Astrocyte (in vitro differentiated cells and primary cell): Measurements from ENCODE around the gene ASB14. TPM values are rescaled to one million over a fixed set of nuclear protein-coding genes. Genes with fewer than 3 reads are reported as not detected.

Source experiments
- DNase-seq: peaks from one replicate; pipeline ENCODE4 v3.0.0-alpha.2; 2010; ENCODE audit warnings: low read depth
- FAIRE-seq: peaks from 2 replicates; lab custom pipeline; 2011; peaks lifted over from hg19 to GRCh38; lab: Jason Lieb, UNC
- H2AFZ ChIP-seq: 2 replicates; pipeline ENCODE4 v1.6.0; 2012; ENCODE audit warnings: low read depth, low read length, inconsistent platforms
- H3K27ac ChIP-seq: 2 replicates; pipeline ENCODE4 v1.5.1; 2011; ENCODE audit warnings: low read depth, low read length, inconsistent platforms
- H3K27me3 ChIP-seq: 2 replicates; pipeline ENCODE4 v1.6.0; 2011; ENCODE audit warnings: low read length, inconsistent platforms; ENCODE audit not compliant: insufficient read depth
- H3K36me3 ChIP-seq: 2 replicates; pipeline ENCODE4 v1.5.1; 2011; ENCODE audit warnings: low read length, inconsistent platforms; ENCODE audit not compliant: insufficient read depth
- H3K4me1 ChIP-seq: 2 replicates; pipeline ENCODE4 v1.5.1; 2011; ENCODE audit warnings: low read length, inconsistent platforms; ENCODE audit not compliant: insufficient read depth
- H3K4me2 ChIP-seq: 2 replicates; pipeline ENCODE4 v1.6.0; 2012; ENCODE audit warnings: low read length, inconsistent platforms
- H3K4me3 ChIP-seq: 2 replicates; pipeline ENCODE4 v1.5.1; 2011; ENCODE audit warnings: low read depth, mild to moderate bottlenecking, low read length, inconsistent platforms; ENCODE audit not compliant: insufficient read depth
- H3K79me2 ChIP-seq: 2 replicates; pipeline ENCODE4 v1.6.0; 2012; ENCODE audit warnings: mild to moderate bottlenecking, low read length, inconsistent platforms; ENCODE audit not compliant: insufficient read depth
- H3K9ac ChIP-seq: 2 replicates; pipeline ENCODE4 v1.6.0; 2012; ENCODE audit warnings: mild to moderate bottlenecking, low read length, inconsistent platforms
- H3K9me3 ChIP-seq: 2 replicates; pipeline ENCODE4 v1.5.1; 2012; ENCODE audit warnings: low read depth, mild to moderate bottlenecking, low read length, inconsistent platforms; ENCODE audit not compliant: insufficient read depth
- H4K20me1 ChIP-seq: 2 replicates; pipeline ENCODE4 v1.6.0; 2012; ENCODE audit warnings: low read length, inconsistent platforms; ENCODE audit not compliant: insufficient read depth
- H3K27ac Mint-ChIP-seq: one replicate; pipeline ENCODE4 v1.8.0; 2021; ENCODE audit warnings: mild to moderate bottlenecking, mixed read lengths; ENCODE audit not compliant: unreplicated experiment
- H3K27me3 Mint-ChIP-seq: one replicate; pipeline ENCODE4 v1.8.0; 2021; ENCODE audit warnings: low read depth, mixed read lengths; ENCODE audit not compliant: unreplicated experiment
- H3K36me3 Mint-ChIP-seq: one replicate; pipeline ENCODE4 v1.8.0; 2021; ENCODE audit warnings: low read depth, mixed read lengths; ENCODE audit not compliant: unreplicated experiment
- H3K4me1 Mint-ChIP-seq: one replicate; pipeline ENCODE4 v1.8.0; 2021; ENCODE audit warnings: low read depth, mixed read lengths; ENCODE audit not compliant: unreplicated experiment
- H3K4me3 Mint-ChIP-seq: one replicate; pipeline ENCODE4 v1.8.0; 2021; ENCODE audit warnings: mild to moderate bottlenecking, moderate library complexity, mixed read lengths; ENCODE audit not compliant: unreplicated experiment
- H3K9me3 Mint-ChIP-seq: one replicate; pipeline ENCODE4 v1.8.0; 2021; ENCODE audit warnings: mild to moderate bottlenecking, mixed read lengths; ENCODE audit not compliant: unreplicated experiment
- CTCF ChIP-seq: IDR thresholded peaks from 2 replicates; pipeline ENCODE4 v1.5.1; 2011; ENCODE audit warnings: low read depth, mild to moderate bottlenecking, inconsistent platforms, low read length, moderate library complexity; ENCODE audit not compliant: insufficient read depth
- EZH2 ChIP-seq: IDR thresholded peaks from 2 replicates; pipeline ENCODE4 v1.6.1; 2012; ENCODE audit warnings: mild to moderate bottlenecking, low read length, inconsistent platforms; ENCODE audit not compliant: insufficient read depth
- total RNA-seq: library from RNA; stranded (reverse); gene quantifications from 2 replicates; pipeline ENCODE4 v1.2.1, GENCODE V29; 2021

Gene ASB14
- total RNA-seq, 1 donor from 2014 or later, result not detected

GRCh38 chr3:57221883-57222282, 70.6 kb downstream of the ASB14 start:
- no peak for FAIRE-seq
- H3K4me1 Mint-ChIP-seq, result peaks cover 8% of the 10 kb centered on the region
- no peaks in the 10 kb centered on the region for H3K27me3 ChIP-seq

More at GRCh38 chr3:57221883-57222282, 70.6 kb downstream of the ASB14 start:
- Histone ChIP-seq H2AFZ (no peak overlapping the region), H3K27ac (no peak overlapping the region), H4K20me1 (no peaks in the 10 kb centered on the region), H3K79me2 (no peaks in the 10 kb centered on the region), H3K36me3 (no peaks in the 10 kb centered on the region), H3K4me1 (peaks cover 3% of the 10 kb centered on the region), H3K4me3 (no peak overlapping the region), H3K9ac (no peak overlapping the region), H3K9me3 (no peaks in the 10 kb centered on the region), H3K4me2 (no peak overlapping the region)
- Mint-ChIP-seq H3K27ac (no peak overlapping the region), H3K36me3 (peaks cover 1% of the 10 kb centered on the region), H3K9me3 (no peaks in the 10 kb centered on the region), H3K4me3 (no peak overlapping the region), H3K27me3 (no peaks in the 10 kb centered on the region)
- TF ChIP-seq CTCF (peak; percentile 28), EZH2 (no peak)
- DNase-seq, result peak; percentile 18

Other genes with a start within 250 kb of the ASB14 start
- gene SPATA12, start 232.0 kb downstream of the ASB14 start, total RNA-seq, result not detected in 2 replicates
- 8.7 and 13.0 TPM in 2 replicates for gene IL17RD, start 127.3 kb downstream of the ASB14 start, total RNA-seq
- gene HESX1, start 92.7 kb downstream of the ASB14 start, total RNA-seq, result 0.67 and 1.1 TPM in 2 replicates
- gene APPL1, start 65.0 kb downstream of the ASB14 start, total RNA-seq, result 25.3 and 27.7 TPM in 2 replicates